HepG2 (cell line): ENCODE results near the gene SMIM24. TPM values are rescaled to one million over a fixed set of nuclear protein-coding genes. Genes with fewer than 3 reads are reported as not detected.
"Not testable (repeated sequence)": the region's sequence is repeated elsewhere in the genome, so short reads cannot be mapped to it uniquely, and the experiment has no call there.

Experiments
- ATAC-seq: fragments of 200-7000 bp; cut with Tn5 transposase; 3 replicates; pipeline ENCODE4 v1.9.1; 2020; ENCODE audit warnings: mild to moderate bottlenecking, moderate library complexity
- BruUV-seq: library from RNA; stranded (reverse); fragments of 400-500 nt; replicated peaks from 2 replicates; lab custom pipeline; 2021; lab: Mats Ljungman, UMichigan
- CTCF ChIA-PET: fragments of 300-600 bp; formaldehyde crosslinking; extraction: SDS; loops from one replicate; lab custom pipeline; 2021; ENCODE audit warnings: low total read pairs, inconsistent platforms, low intra/inter-chr PET ratio; lab: Yijun Ruan, JAX
- POLR2A ChIA-PET: fragments of 350-600 bp; sonication (Branson Sonifier 250); formaldehyde crosslinking; loops from one replicate; lab custom pipeline; 2020; ENCODE audit warnings: antibody characterized with exemption, inconsistent platforms; lab: Yijun Ruan, JAX
- DNase-seq: peaks from one replicate; pipeline ENCODE4 v3.0.0-alpha.2; 2015; ENCODE audit warnings: low spot score
- FAIRE-seq: peaks from 3 replicates; lab custom pipeline; 2011; peaks lifted over from hg19 to GRCh38; lab: Jason Lieb, UNC
- H2AFZ ChIP-seq: one replicate; pipeline ENCODE4 v1.6.1; 2011; ENCODE audit warnings: low read length, inconsistent platforms
- H3K27ac ChIP-seq: fragments of 300-600 bp; 3 replicates; pipeline ENCODE4 v1.8.0; 2011; ENCODE audit warnings: mixed run types, mild to moderate bottlenecking, mixed read lengths, low read length, inconsistent platforms; ENCODE audit not compliant: insufficient read depth; ENCODE audit errors: extremely low read length
- H3K27me3 ChIP-seq, 2 experiments: fragments of 200-600 bp in 1 of 2; 2 replicates in 1 of 2; 3 replicates in 1 of 2; pipeline versions ENCODE4 v1.6.0 to v1.8.0; 2011; ENCODE audit warnings: low read length in 2 of 2, mild to moderate bottlenecking in 2 of 2, moderate library complexity in 2 of 2, inconsistent platforms in 1 of 2; ENCODE audit not compliant: insufficient read depth in 2 of 2, control insufficient read depth in 1 of 2
- H3K36me3 ChIP-seq, 2 experiments: fragments of 200-600 bp in 1 of 2; replicated peaks in 1 of 2; 2 replicates in 1 of 2; 3 replicates in 1 of 2; pipeline versions ENCODE4 v1.5.1 to v1.8.0; 2011; ENCODE audit warnings: low read length in 2 of 2, inconsistent platforms in 1 of 2; ENCODE audit not compliant: insufficient read depth in 2 of 2, control insufficient read depth in 1 of 2
- H3K4me1 ChIP-seq: 2 replicates; pipeline ENCODE4 v1.5.1; 2012; ENCODE audit warnings: low read length, inconsistent platforms; ENCODE audit not compliant: insufficient read depth
- H3K4me2 ChIP-seq: 2 replicates; pipeline ENCODE4 v1.6.0; 2011; ENCODE audit warnings: low read depth, low read length, inconsistent platforms
- H3K4me3 ChIP-seq, 3 experiments: fragments of 200-600 bp in 1 of 3; sonication (generic), shearing (Covaris generic) in 1 of 3; replicated peaks in 1 of 3; 2 replicates each; pipeline ENCODE4 v1.5.1; 2011 to 2016; ENCODE audit warnings: low read length in 3 of 3, inconsistent platforms in 2 of 3, low read depth in 2 of 3, mild to moderate bottlenecking in 2 of 3, control low read depth in 1 of 3, mixed read lengths in 1 of 3; ENCODE audit not compliant: insufficient read depth in 1 of 3
- H3K79me2 ChIP-seq: one replicate; pipeline ENCODE4 v1.6.1; 2011; ENCODE audit warnings: low read length, inconsistent platforms; ENCODE audit not compliant: insufficient read depth
- H3K9ac ChIP-seq: 2 replicates; pipeline ENCODE4 v1.6.0; 2011; ENCODE audit warnings: mild to moderate bottlenecking, low read depth, low read length, inconsistent platforms; ENCODE audit not compliant: insufficient read depth
- H3K9me3 ChIP-seq: 2 replicates; pipeline ENCODE4 v1.5.1; 2012; ENCODE audit warnings: mild to moderate bottlenecking, low read length
- H4K20me1 ChIP-seq: 2 replicates; pipeline ENCODE4 v1.6.0; 2011; ENCODE audit warnings: inconsistent platforms, mild to moderate bottlenecking, low read length, moderate library complexity; ENCODE audit not compliant: insufficient read depth
- HNRNPL ChIP-seq: fragments of 200-400 bp; formaldehyde crosslinking; IDR thresholded peaks from 2 replicates; pipeline ENCODE4 v1.6.1; 2017; ENCODE audit warnings: mild to moderate bottlenecking, low read depth, low read length
- TOE1 ChIP-seq: sonication (generic); formaldehyde crosslinking; IDR thresholded peaks from 2 replicates; pipeline ENCODE4 v1.4.0; 2020; ENCODE audit warnings: mild to moderate bottlenecking, missing genetic modification reagents
- ZNF460 ChIP-seq: sonication (generic); formaldehyde crosslinking; IDR thresholded peaks from 2 replicates; pipeline ENCODE4 v1.5.1; 2020; ENCODE audit warnings: missing genetic modification reagents, mild to moderate bottlenecking, borderline replicate concordance
- WGBS: methylation state at CpG from one replicate; pipeline ENCODE4 v1.1.6; 2017; ENCODE audit warnings: low lambda C conversion rate; 5-methylcytosine and 5-hydroxymethylcytosine counted together
- in situ Hi-C: cut with HindIII; loops from 2 replicates; pipeline ENCODE4 v1.10.0; 2017; ENCODE audit warnings: low pct_unique_long_range_greater_than_20kb; ENCODE audit not compliant: extremely low pct_ligation_motif_present
- intact Hi-C: fragments of 100-400 bp; cut with micrococcal nuclease; formaldehyde crosslinking; loops from one replicate; pipeline ENCODE4 v1.10.0; 2022; ENCODE audit not compliant: unreplicated experiment
- polyA plus RNA-seq, 8 experiments: library from polyadenylated mRNA; depleted of rRNA in 3 of 8; stranded (reverse) in 7 of 8; unstranded in 1 of 8; fragments of >200 nt; fragmentation: Illumina TruSeq in 4 of 8; extraction: Trizol in 4 of 8; gene quantifications; 2 replicates each; pipeline versions ENCODE4 v1.2.1 to v1.2.3, GENCODE V29; 2011 to 2016; ENCODE audit warnings: low read depth in 4 of 8, missing spikeins in 1 of 8, mixed read lengths in 1 of 8; ENCODE audit not compliant: insufficient read depth in 1 of 8
- total RNA-seq, 5 experiments: library from RNA; depleted of rRNA; stranded (reverse); fragments of >200 nt; fragmentation: Illumina TruSeq; extraction: Trizol; gene quantifications; 2 replicates each; pipeline ENCODE4 v1.2.3, GENCODE V29; 2016; ENCODE audit warnings: low read depth in 1 of 5

The SMIM24 gene
- total and polyA plus RNA-seq, 2 of the 13 experiments (the other 11 are each of a cell fraction or from before 2014, with no cell fraction given): 11.2 to 70.6 TPM

- no peak overlapping the region for H3K4me2 ChIP-seq
Measured at GRCh38 chr19:3508771-3509535, 28.6 kb upstream of the SMIM24 start.

GRCh38 chr19:3508121-3508661 lies 27.9 kb upstream of the SMIM24 start:
- Histone ChIP-seq H3K4me2 (0 out of 2 replicates have a peak overlapping the region, but pooled peaks have one; percentile 94), H3K4me1 (peaks cover 36% of the 10 kb centered on the region), H3K4me3 (peak overlapping the region in 1 of 3 experiments; percentile 96; a peak in 1 of 6 replicates), H3K27ac (peak overlapping the region; percentile 53), H3K79me2 (peaks cover 59% of the 10 kb centered on the region), H3K36me3 (peaks cover 3 to 16% of the 10 kb centered on the region in 2 experiments; a peak in 3 of 5 replicates)
- FAIRE-seq, DNase-seq, H4K20me1 ChIP-seq, in situ Hi-C loops, H3K9me3 ChIP-seq, ATAC-seq, CTCF ChIA-PET, H3K9ac ChIP-seq, BruUV-seq, POLR2A ChIA-PET, H2AFZ ChIP-seq, H3K27me3 ChIP-seq: not testable (repeated sequence)
- intact Hi-C loops: loop anchor here (5.0 kb wide), 1 partner anchor 64 kb away; the partner anchor contains the start of gene HMG20B
- peak; percentile 63; the same call in 1 of the 2 replicates for TF ChIP-seq ZNF460
- 82% methylated on average over 15 of the region's 18 CpGs for WGBS

More at GRCh38 chr19:3508771-3509535, 28.6 kb upstream of the SMIM24 start:
- no peak for FAIRE-seq
- ATAC-seq: no peak
- Histone ChIP-seq H3K9ac (no peak overlapping the region), H2AFZ (no peak overlapping the region), H3K4me3 (no peak overlapping the region), H4K20me1 (peaks cover 16% of the 10 kb centered on the region; the same call in 1 of the 2 replicates), H3K27me3 (no peaks in the 10 kb centered on the region), H3K4me1 (peaks cover 28% of the 10 kb centered on the region), H3K9me3 (no peaks in the 10 kb centered on the region), H3K79me2 (peaks cover 61% of the 10 kb centered on the region), H3K36me3 (peaks cover 5 to 20% of the 10 kb centered on the region in 2 experiments; a peak in 4 of 5 replicates), H3K27ac (no peak overlapping the region)
- POLR2A ChIA-PET: no interaction called here
- no peak for DNase-seq
- BruUV-seq: no TSS peak
- in situ Hi-C loops (no loop called here), intact Hi-C loops (loop anchor here (5.0 kb wide), 1 partner anchor 63 kb away; the partner anchor contains the start of gene HMG20B)
- no peak for TF ChIP-seq TOE1 (CRISPR knock-in tag)
- TF ChIP-seq HNRNPL: peak; percentile 79; the same call in 1 of the 2 replicates
- CTCF ChIA-PET: no interaction called here
- 98% methylated on average over 17 of the region's 23 CpGs for WGBS
